ENCODE results near the gene SEC23IP.

- TF ChIP-seq POLR2A (IDR thresholded peaks at IDR 0.05): no peak
- TF ChIP-seq CTCF (IDR thresholded peaks at IDR 0.05): no peak
Measured at GRCh38 chr10:119969609-119970008, 77.1 kb downstream of the SEC23IP start.
